ENCODE data around the gene MT4.

The MT4 gene

DNA sequence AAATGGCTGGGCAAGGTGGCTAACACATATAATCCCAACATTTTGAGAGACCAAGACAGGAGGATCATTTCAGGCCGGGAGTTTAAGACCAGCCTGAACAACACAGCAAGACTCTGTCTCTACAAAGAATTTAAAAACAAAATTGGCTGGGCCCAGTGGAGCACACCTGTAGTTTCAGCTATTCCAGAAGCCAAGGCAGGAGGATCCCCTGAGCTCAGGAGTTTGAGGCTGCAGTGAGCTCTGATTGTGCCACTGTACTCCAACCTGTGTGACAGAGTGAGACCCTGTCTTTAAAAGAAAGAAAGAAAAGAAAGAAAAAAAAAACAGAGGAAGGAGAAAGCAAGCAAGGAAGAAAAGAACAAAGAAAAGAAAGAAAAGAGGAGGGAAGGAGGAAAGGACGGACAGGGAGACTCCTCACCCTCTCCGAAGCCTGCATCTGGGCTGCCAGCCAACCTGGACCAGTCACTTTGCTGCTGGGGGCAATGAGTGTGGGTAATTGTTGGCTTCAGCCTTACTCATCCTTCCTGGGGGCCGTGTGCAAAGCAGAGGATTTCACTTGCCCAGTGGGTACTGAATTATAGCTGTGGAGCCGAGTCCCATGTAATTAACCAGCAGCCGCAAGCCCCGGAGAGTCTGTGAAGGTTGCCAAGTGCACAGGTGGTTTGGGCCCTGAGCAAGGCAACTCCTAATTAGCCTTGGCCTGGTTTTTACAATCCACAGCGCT, 6.7 kb upstream of the MT4 start:
- Histone ChIP-seq H3K27ac (no peak overlapping the region), H3K4me3 (no peak overlapping the region)
- no peak for DNase-seq (ENCODE audit: low spot score)
- TF ChIP-seq, protein P1, sequence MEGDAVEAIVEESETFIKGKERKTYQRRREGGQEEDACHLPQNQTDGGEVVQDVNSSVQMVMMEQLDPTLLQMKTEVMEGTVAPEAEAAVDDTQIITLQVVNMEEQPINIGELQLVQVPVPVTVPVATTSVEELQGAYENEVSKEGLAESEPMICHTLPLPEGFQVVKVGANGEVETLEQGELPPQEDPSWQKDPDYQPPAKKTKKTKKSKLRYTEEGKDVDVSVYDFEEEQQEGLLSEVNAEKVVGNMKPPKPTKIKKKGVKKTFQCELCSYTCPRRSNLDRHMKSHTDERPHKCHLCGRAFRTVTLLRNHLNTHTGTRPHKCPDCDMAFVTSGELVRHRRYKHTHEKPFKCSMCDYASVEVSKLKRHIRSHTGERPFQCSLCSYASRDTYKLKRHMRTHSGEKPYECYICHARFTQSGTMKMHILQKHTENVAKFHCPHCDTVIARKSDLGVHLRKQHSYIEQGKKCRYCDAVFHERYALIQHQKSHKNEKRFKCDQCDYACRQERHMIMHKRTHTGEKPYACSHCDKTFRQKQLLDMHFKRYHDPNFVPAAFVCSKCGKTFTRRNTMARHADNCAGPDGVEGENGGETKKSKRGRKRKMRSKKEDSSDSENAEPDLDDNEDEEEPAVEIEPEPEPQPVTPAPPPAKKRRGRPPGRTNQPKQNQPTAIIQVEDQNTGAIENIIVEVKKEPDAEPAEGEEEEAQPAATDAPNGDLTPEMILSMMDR (IDR thresholded peaks at IDR 0.05): no peak

DNA sequence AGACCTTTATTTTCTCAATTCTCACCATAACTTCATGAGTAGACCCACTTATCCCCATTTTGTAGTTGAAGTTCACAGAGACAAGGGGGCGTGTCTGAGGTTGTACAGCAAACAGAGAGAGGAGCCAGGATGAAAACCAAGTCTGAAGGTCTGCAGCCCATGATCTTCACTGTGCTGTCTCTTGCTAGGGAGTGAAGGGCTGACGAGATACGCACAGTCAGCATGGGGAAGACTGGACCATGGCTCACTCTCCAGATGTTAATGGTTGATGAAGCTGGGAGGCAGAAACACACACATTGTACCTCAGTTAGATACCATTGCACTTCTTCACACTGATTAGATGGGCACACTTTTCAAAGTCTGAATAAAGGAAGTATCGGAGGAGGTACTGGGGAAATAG, 5.8 kb upstream of the MT4 start:
- Histone ChIP-seq H3K4me3 (no peak overlapping the region), H3K27ac (no peak overlapping the region)
- TF ChIP-seq, protein P1 (IDR thresholded peaks at IDR 0.05): no peak
- no peak for DNase-seq (ENCODE audit: low spot score)

DNA sequence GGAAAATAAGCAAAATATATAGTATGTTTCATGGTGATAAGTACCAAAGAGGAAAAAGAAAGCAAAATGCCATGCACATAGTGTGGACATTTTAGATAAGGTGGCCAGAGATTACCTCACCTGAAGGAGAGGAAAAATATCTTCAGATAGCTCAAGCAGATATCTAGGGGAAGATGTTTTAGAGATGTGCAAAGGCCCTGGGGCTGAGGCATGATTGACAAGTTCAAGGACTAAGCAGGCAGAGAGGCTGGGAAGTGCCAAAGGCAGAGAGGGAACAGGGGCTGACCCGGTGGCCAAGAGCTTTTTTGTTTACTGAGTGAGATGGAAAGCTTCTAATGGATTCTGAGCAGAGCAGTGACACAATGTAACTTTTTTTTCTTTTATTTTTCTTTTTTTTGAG, 4.4 kb upstream of the MT4 start:
- H3K4me3 ChIP-seq: no peak overlapping the region
- H3K27ac ChIP-seq: no peak overlapping the region
- DNase-seq (ENCODE audit: low spot score): no peak
- TF ChIP-seq, protein P1 (IDR thresholded peaks at IDR 0.05): no peak

DNA sequence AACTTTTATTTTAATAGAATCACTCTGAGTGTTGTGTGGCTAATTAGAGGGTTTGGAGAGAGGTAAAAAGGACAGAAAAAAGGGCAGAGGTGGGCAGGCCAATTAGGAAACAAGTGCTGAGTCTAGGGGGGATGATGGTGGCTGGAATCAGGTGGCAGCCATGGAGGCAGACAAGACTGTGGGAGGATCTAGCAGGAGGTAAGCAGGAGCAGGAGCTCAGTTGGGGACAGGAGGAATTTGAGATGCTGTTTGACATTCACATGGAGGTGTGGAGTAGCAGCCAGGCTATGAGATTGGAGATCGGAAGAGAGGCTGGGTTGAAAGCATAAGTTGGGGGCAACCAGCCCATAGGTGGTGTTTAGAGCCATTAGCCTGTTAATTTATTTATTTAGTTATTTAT, 3.7 kb upstream of the MT4 start:
- H3K4me3 ChIP-seq: no peak overlapping the region
- TF ChIP-seq, protein P1 (IDR thresholded peaks at IDR 0.05): no peak
- no peak overlapping the region for H3K27ac ChIP-seq
- no peak for DNase-seq (ENCODE audit: low spot score)

DNA sequence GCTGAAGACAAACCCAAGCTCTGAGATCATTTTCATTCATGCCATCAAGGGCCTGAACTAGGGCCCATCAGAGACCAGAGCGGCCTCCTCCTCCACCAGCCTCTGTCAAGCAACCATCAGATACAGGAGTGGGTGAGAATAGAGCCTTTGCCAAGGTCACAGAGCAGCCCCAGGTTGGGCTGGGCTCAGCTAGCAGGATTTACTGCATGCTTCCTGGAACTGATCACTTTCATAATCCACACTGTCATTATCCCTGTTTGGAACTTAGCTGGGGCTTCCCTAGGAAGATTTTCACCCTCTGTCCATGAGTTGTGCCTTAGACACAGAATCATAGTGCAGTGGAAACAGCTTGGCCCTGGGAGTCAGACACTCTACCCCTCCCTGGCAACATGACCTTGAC, 5.1 kb downstream of the MT4 start:
- TF ChIP-seq, protein P1 (IDR thresholded peaks at IDR 0.05): no peak
- H3K27ac ChIP-seq: no peak overlapping the region
- H3K4me3 ChIP-seq: no peak overlapping the region
- DNase-seq (ENCODE audit: low spot score): no peak

DNA sequence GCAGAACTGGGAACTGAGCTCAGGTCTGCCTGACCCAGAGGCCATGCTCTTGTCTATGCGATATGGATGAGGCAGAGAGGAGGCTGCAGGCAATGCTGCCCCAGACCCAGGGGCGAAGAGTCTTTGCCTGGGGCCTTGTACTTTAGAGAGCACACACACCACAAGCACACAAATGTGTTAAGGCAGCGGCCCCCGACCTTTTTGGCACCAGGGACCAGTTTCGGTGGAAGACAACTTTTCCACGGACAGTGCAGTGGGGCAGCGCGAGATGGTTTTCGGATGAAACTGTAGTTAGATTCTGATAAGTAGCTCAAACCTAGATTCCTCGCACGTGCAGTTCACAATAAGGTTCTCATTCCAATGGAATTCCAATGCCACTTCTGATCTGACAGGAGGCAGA, 6.7 kb downstream of the MT4 start:
- no peak for DNase-seq (ENCODE audit: low spot score)
- H3K4me3 ChIP-seq: no peak overlapping the region
- TF ChIP-seq, protein P1 (IDR thresholded peaks at IDR 0.05): no peak
- no peak overlapping the region for H3K27ac ChIP-seq

DNA sequence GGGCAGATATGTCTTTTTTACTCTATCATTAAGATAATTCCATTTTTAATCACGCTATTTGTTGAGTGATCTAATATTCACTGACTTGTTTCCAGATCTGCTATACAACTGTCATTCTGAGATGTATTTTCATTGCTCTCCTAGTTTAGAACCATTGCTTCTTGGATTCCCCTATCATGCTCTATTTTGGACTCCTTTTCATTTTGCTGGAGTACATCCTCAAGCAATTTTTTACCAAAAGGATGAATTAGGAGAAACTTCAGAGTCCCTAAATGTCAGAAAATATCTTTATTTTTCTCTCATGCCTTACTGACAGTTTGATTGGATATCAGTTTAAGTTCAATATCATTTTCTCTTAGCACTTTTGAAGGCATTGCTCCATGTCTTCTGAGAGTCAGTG, 9.8 kb downstream of the MT4 start:
- TF ChIP-seq, protein P1 (IDR thresholded peaks at IDR 0.05): no peak
- Histone ChIP-seq H3K27ac (no peak overlapping the region), H3K4me3 (no peak overlapping the region)
- DNase-seq (ENCODE audit: low spot score): no peak
